Neutrophil (primary cell): ENCODE results near the gene PCBP2.
"Not testable (repeated sequence)": the region's sequence is repeated elsewhere in the genome, so short reads cannot be mapped to it uniquely, and the experiment has no call there.

Source experiments
- H3K27ac ChIP-seq: fragments of 200-600 bp; sonication (generic); 2 replicates; pipeline ENCODE4 v1.5.1; 2016; ENCODE audit warnings: mild to moderate bottlenecking, moderate library complexity
- H3K27me3 ChIP-seq: fragments of 200-600 bp; sonication (generic); 2 replicates; pipeline ENCODE4 v1.6.0; 2016; ENCODE audit warnings: mild to moderate bottlenecking
- H3K36me3 ChIP-seq: fragments of 200-600 bp; sonication (generic); 2 replicates; pipeline ENCODE4 v1.5.1; 2017
- H3K4me1 ChIP-seq, 2 experiments: fragments of 200-600 bp in 1 of 2; sonication (generic) in 1 of 2; 1 replicate in 1 of 2; 2 replicates in 1 of 2; pipeline versions ENCODE4 v1.5.1 to v1.6.1; 2013 to 2016; ENCODE audit warnings: low read depth in 1 of 2, low read length in 1 of 2, mild to moderate bottlenecking in 1 of 2, moderate library complexity in 1 of 2; ENCODE audit not compliant: control insufficient read depth in 1 of 2, insufficient read depth in 1 of 2
- H3K4me3 ChIP-seq, 2 experiments: fragments of 200-600 bp in 1 of 2; sonication (generic) in 1 of 2; 1 replicate in 1 of 2; 2 replicates in 1 of 2; pipeline ENCODE4 v1.5.1; 2013 to 2016; ENCODE audit warnings: low read depth in 1 of 2, low read length in 1 of 2, mild to moderate bottlenecking in 1 of 2, moderate library complexity in 1 of 2
- H3K9me3 ChIP-seq: fragments of 200-600 bp; sonication (generic); 2 replicates; pipeline ENCODE4 v1.5.1; 2016
- CTCF ChIP-seq: fragments of 200-600 bp; sonication (generic); IDR thresholded peaks from 2 replicates; pipeline ENCODE4 v1.5.1; 2016; ENCODE audit warnings: antibody characterized with exemption

The PCBP2 gene

GRCh38 chr12:53427905-53428594 is 23.9 kb upstream of the PCBP2 start:
- H3K4me3 ChIP-seq = no peak overlapping the region
- H3K27ac ChIP-seq = no peak overlapping the region
- no peaks in the 10 kb centered on the region for H3K9me3 ChIP-seq
- TF ChIP-seq CTCF = no peak
- no peaks in the 10 kb centered on the region for H3K36me3 ChIP-seq
- peaks cover 12 to 15% of the 10 kb centered on the region in 2 experiments for H3K4me1 ChIP-seq
- H3K27me3 ChIP-seq = no peaks in the 10 kb centered on the region

- no peaks in the 10 kb centered on the region for H3K27me3 ChIP-seq
- H3K36me3 ChIP-seq = no peaks in the 10 kb centered on the region
- no peak overlapping the region for H3K27ac ChIP-seq
- peaks cover 12 to 15% of the 10 kb centered on the region in 2 experiments for H3K4me1 ChIP-seq
- TF ChIP-seq CTCF = no peak
- no peaks in the 10 kb centered on the region for H3K9me3 ChIP-seq
- H3K4me3 ChIP-seq = no peak overlapping the region
These were observed 23.2 kb upstream of the PCBP2 start for GRCh38 chr12:53428741-53429140.

- H3K4me1 ChIP-seq = peaks cover 13 to 18% of the 10 kb centered on the region in 2 experiments
- no peak overlapping the region for H3K27ac ChIP-seq
- no peaks in the 10 kb centered on the region for H3K36me3 ChIP-seq
- no peak for TF ChIP-seq CTCF
- H3K4me3 ChIP-seq = no peak overlapping the region
- H3K27me3 ChIP-seq = no peaks in the 10 kb centered on the region
- no peaks in the 10 kb centered on the region for H3K9me3 ChIP-seq
These were observed 21.8 kb upstream of the PCBP2 start for GRCh38 chr12:53430116-53430515.

- Histone ChIP-seq H3K4me3 (no peak overlapping the region), H3K27me3 (no peaks in the 10 kb centered on the region), H3K27ac (no peak overlapping the region), H3K9me3 (no peaks in the 10 kb centered on the region), H3K4me1 (peaks cover 19 to 25% of the 10 kb centered on the region in 2 experiments), H3K36me3 (no peaks in the 10 kb centered on the region)
- TF ChIP-seq CTCF = no peak
These were observed 20.7 kb upstream of the PCBP2 start for GRCh38 chr12:53431187-53431586.

- H3K4me3 ChIP-seq, H3K36me3 ChIP-seq, H3K9me3 ChIP-seq, H3K27me3 ChIP-seq, H3K27ac ChIP-seq: not testable (repeated sequence)
- peaks cover 10 to 19% of the 10 kb centered on the region in 2 experiments for H3K4me1 ChIP-seq
These were observed 16.6 kb upstream of the PCBP2 start for GRCh38 chr12:53435326-53435725.

- H3K27ac ChIP-seq, H3K27me3 ChIP-seq, H3K9me3 ChIP-seq, H3K4me3 ChIP-seq: not testable (repeated sequence)
- peaks cover 38 to 48% of the 10 kb centered on the region in 2 experiments for H3K4me1 ChIP-seq
- peaks cover 18% of the 10 kb centered on the region for H3K36me3 ChIP-seq
These were observed 12.3 kb upstream of the PCBP2 start for GRCh38 chr12:53439582-53439981.
